RPMI7951 (cell line): ENCODE data around the gene YIPF2. TPM values are rescaled to one million over a fixed set of nuclear protein-coding genes. Genes with fewer than 3 reads are reported as not detected.
A peak's percentile ranks its signal among the peaks of the same experiment; 100 is the strongest.
"Not testable (repeated sequence)": the region's sequence is repeated elsewhere in the genome, so short reads cannot be mapped to it uniquely, and the experiment has no call there.

Source experiments
- DNase-seq: peaks from one replicate; pipeline ENCODE4 v3.0.0-alpha.2; 2012; ENCODE audit warnings: low read depth
- total RNA-seq: library from RNA; depleted of rRNA; stranded (reverse); fragments of >200 nt; shearing (Covaris generic); gene quantifications from 2 replicates; pipeline ENCODE4 v1.2.3, GENCODE V29; 2014

YIPF2 gene
- total RNA-seq, 1 experiment from 2014 or later = 34.1 TPM

- peak; percentile 44 for DNase-seq
Measured at GRCh38 chr19:10911579-10912363, 16.7 kb downstream of the YIPF2 start.

- DNase-seq = no peak
Measured at GRCh38 chr19:10908380-10908960, 20.0 kb downstream of the YIPF2 start.

DNA sequence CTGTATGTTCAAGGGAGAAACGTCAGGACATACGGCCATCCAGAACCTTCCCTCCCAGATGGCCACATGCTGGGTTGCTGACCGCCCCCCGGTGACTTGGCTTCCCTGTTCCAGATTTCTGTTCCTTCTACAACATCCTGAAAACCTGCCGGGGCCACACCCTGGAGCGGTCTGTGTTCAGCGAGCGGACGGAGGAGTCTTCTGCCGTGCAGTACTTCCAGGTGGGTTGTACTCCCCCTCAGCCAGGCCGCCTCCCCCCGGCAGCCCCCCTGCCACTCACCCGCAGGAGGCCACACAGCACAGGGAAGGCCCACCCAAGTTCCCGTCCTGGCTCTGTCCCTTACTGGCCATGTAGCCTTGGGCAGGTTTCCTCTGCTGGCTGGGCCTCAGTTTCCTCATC is 20.5 kb downstream of the YIPF2 start:
- no peak for DNase-seq

DNA sequence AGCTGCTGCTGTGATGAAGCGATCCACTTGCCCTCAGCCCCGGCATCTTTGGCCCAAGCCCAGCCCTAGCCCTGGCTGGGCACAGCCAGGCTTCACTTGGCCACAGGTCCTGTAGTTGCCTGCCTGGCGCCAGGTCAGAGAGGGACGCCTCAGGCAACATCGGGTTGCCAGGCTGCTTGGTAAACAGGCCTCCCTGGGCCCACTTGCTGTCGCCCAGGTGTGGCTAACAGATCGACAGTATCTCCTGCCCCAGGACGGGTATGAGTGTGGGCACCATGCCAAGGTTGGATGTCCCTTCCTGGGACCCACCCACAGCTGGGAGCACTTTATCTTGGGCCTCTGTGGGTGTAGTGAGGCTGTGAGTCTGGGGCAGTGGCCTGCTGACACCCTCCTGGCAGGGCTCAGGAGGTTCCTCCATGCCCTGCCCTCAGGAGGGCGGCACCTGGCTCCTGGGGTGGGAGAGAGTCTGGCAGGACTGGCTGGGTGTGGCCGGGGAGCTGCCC is 29.2 kb downstream of the YIPF2 start:
- no peak for DNase-seq

DNA sequence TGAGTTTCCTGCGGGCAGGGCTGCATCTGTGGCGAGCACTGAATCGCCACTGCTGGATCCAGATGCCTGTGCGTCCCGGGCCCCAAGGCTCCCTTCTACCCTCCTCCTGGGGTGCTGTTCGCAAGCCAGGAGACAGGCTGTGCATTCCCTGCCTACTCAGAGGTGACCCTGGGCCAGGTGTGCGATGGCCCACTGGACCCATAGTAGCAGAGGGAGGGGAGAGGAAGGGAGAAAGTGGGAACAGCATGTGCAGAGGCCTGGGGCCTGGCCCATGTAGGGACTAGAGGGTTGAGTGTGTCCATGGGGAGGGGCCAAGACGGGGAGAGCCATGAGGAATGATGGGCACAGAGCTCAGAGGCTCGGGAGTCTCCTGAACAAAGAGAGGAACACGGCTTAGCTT is 29.8 kb downstream of the YIPF2 start:
- no peak for DNase-seq

DNA sequence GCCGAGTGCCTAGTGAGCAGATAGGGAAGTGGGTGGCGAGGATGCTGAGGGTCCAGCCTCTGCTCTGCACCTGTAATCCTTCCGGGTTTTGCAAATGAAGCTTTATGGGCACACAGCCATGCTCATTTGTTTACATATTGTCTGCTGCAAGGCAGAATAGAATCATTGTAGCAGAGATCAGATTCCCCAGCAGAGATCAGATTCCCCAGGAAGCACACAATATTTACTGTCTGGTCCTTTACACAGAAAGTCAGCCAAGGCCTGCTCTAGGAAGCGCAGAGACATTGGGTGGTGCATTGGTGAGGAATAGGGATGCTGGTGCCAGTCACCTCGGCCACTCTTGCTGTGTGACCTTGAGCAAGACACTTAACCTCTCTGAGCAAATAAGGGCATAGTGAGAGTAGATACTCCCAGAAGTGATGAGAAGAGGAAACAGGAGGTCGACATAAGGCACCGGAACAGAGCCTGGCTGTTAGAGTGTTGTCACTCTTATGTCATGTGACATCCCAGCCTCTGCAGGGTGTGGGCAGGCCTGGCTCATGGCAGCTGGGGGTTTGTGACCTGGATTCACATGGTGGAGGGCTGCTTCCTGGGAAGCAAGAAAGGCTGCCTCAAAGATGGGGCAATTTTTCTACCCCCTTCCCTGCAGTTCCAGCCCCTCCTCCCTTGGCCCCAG is 31.4 kb downstream of the YIPF2 start:
- no peak for DNase-seq

DNA sequence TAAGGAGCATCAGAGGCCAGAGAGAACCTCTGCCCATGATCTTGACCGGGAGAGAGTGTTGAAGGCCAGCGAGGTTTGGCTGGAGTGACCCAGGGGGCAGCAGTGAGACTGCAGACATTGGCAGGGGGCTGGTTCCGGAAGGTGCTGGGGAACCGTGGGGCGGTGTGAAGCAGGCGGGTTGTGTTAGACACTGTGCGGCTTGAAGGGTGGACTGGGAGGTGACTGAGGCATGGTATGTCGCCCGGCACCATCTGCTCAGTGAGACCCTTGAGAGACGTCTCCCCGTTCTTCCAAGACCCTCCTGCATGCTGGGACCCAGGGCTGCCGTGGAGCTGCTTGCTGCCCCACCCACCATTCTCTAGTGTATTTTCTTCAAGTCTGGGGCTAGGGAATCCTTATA is 32.5 kb downstream of the YIPF2 start:
- DNase-seq = no peak

- DNase-seq = no peak
Measured at GRCh38 chr19:10895363-10895762, 33.1 kb downstream of the YIPF2 start.

DNA sequence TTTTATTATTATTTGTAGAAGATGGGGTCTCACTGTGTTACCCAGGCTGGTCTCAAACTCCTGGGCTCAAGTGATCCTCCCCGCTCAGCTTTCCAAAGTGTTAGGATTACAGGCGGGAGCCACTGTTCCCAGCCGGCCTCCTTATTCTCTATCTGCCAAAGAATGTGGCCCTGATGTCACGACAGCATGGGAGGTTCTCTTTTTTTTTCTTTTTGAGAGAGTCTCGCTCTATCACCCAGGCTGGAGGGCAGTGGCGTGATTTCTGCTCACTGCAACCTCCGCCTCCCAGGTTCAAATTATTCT is 33.6 kb downstream of the YIPF2 start:
- DNase-seq = no peak

- DNase-seq = no peak
Measured at GRCh38 chr19:10892256-10892655, 36.2 kb downstream of the YIPF2 start.

- no peak for DNase-seq
Measured at GRCh38 chr19:10891405-10892086, 36.9 kb downstream of the YIPF2 start.

DNA sequence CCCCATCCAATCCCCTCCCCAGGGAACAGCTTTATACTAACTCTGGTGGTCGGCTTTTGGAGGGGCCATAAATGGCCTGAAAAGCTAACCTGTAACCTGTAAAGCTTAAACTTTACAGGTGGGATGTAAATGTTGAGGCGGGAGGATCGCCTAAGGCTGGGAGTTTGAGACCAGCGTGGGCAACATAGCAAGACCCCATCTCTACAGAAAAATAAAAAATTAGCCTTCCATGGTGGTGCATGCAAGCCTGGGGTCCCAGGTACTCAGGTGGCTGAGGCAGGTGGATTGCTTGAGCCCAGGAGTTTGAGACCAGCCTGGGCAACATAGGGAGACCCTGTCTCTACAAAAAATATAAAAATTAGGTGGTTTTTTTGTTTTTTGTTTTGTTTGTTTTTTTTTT is 38.6 kb downstream of the YIPF2 start:
- no peak for DNase-seq

- DNase-seq = no peak
Measured at GRCh38 chr19:10888421-10888866, 40.0 kb downstream of the YIPF2 start.

GRCh38 chr19:10887616-10888367 is 40.6 kb downstream of the YIPF2 start:
- DNase-seq = no peak

GRCh38 chr19:10885201-10886169 is 43.0 kb downstream of the YIPF2 start:
- no peak for DNase-seq

- peak; percentile 32 for DNase-seq
Measured at GRCh38 chr19:10884274-10884673, 44.2 kb downstream of the YIPF2 start.

DNA sequence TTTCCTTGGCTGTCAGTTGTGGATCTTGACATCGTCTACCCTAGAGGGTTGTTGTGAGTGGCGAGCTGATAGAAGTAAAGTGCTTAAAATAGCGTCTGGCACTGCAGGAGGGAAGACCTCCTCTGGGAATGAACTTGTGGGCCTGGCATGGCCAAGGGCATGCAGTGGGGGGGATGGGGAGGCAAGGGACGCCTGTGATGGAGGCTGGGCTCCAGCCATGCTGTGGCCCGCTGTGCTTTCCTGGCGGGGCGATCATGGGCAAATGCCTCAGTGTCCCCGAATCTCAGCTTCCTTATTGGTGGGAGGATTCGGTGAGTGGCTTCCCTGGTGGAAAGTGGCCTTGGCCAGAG is 46.4 kb downstream of the YIPF2 start:
- no peak for DNase-seq

- DNase-seq = no peak
Measured at GRCh38 chr19:10881403-10882107, 46.9 kb downstream of the YIPF2 start.

- DNase-seq = no peak
Measured at GRCh38 chr19:10878253-10878652, 50.2 kb downstream of the YIPF2 start.

GRCh38 chr19:10877608-10878007 is 50.8 kb downstream of the YIPF2 start:
- not testable (repeated sequence) for DNase-seq
